Activated CD4-positive, alpha-beta T cell treated with anti-CD3 and anti-CD28 coated beads, Interleukin-2, amount 10 ng/mL, durations not matched to agents 7 days and 5 days (primary cell): ENCODE measurements around the gene RGS19. TPM values are rescaled to one million over a fixed set of nuclear protein-coding genes. Genes with fewer than 3 reads are reported as not detected.

Experiments
- CTCF ChIA-PET: fragments of 350-600 bp; sonication (Branson Sonifier 250); formaldehyde crosslinking; loops from one replicate; lab custom pipeline; 2021; ENCODE audit warnings: antibody characterized with exemption; lab: Charles Lee
- POLR2A ChIA-PET: fragments of 350-600 bp; sonication (Branson Sonifier 250); formaldehyde crosslinking; loops from one replicate; lab custom pipeline; 2021; ENCODE audit warnings: antibody characterized with exemption; lab: Charles Lee
- DNase-seq: peaks from one replicate; pipeline ENCODE4 v3.0.0-alpha.2; 2020
- H3K27ac Mint-ChIP-seq: one replicate; pipeline ENCODE4 v1.8.0; 2021; ENCODE audit warnings: mild to moderate bottlenecking, moderate library complexity, mixed read lengths
- H3K27me3 Mint-ChIP-seq: one replicate; pipeline ENCODE4 v1.8.0; 2021; ENCODE audit warnings: mixed read lengths
- H3K36me3 Mint-ChIP-seq: one replicate; pipeline ENCODE4 v1.8.0; 2021; ENCODE audit warnings: low read depth, mixed read lengths
- H3K4me1 Mint-ChIP-seq: one replicate; pipeline ENCODE4 v1.8.0; 2021; ENCODE audit warnings: mixed read lengths
- H3K4me3 Mint-ChIP-seq: one replicate; pipeline ENCODE4 v1.8.0; 2021; ENCODE audit warnings: mild to moderate bottlenecking, moderate library complexity, mixed read lengths
- H3K9me3 Mint-ChIP-seq: one replicate; pipeline ENCODE4 v1.8.0; 2021; ENCODE audit warnings: mixed read lengths
- total RNA-seq, 2 experiments: library from RNA; stranded (reverse); gene quantifications; one replicate each; pipeline ENCODE4 v1.2.3, GENCODE V29; 2021

RGS19 gene
- total RNA-seq, 2 experiments from 2014 or later, result 105 to 107 TPM

- H3K36me3 Mint-ChIP-seq, result no peaks in the 10 kb centered on the region
- H3K27me3 Mint-ChIP-seq, result peaks cover 7% of the 10 kb centered on the region
- H3K4me3 Mint-ChIP-seq, result peak overlapping the region; percentile 73
- peak overlapping the region; percentile 91 for H3K27ac Mint-ChIP-seq
- peaks cover 66% of the 10 kb centered on the region for H3K4me1 Mint-ChIP-seq
- H3K9me3 Mint-ChIP-seq, result no peaks in the 10 kb centered on the region
- ChIA-PET CTCF (interaction anchor here (4.7 kb wide), 2 partner anchors 12 to 62 kb away, joined by 64 to 79 read pairs; partner anchors contain the start of genes PRPF6, SAMD10 and SOX18), POLR2A (no interaction called here)
- DNase-seq, result no peak
These were observed 37.6 kb downstream of the RGS19 start for GRCh38 chr20:64041781-64042053.

GRCh38 chr20:64041040-64041780 is 38.1 kb downstream of the RGS19 start:
- Mint-ChIP-seq H3K27me3 (peaks cover 4% of the 10 kb centered on the region), H3K4me1 (peaks cover 68% of the 10 kb centered on the region), H3K27ac (peak overlapping the region; percentile 91), H3K4me3 (peak overlapping the region; percentile 73), H3K9me3 (no peaks in the 10 kb centered on the region), H3K36me3 (no peaks in the 10 kb centered on the region)
- ChIA-PET POLR2A (no interaction called here), CTCF (interaction anchor here (1.1 to 4.7 kb wide), 7 partner anchors 12 to 503 kb away, joined by 3 to 79 read pairs (median 29); partner anchors contain the start of genes OPRL1, PRPF6, RGS19 and SAMD10)
- no peak for DNase-seq

GRCh38 chr20:64040231-64041039 is 38.9 kb downstream of the RGS19 start:
- Mint-ChIP-seq H3K27me3 (no peaks in the 10 kb centered on the region), H3K4me3 (peak overlapping the region; percentile 63), H3K27ac (peak overlapping the region; percentile 69), H3K4me1 (peaks cover 69% of the 10 kb centered on the region), H3K9me3 (no peaks in the 10 kb centered on the region), H3K36me3 (no peaks in the 10 kb centered on the region)
- CTCF ChIA-PET, result interaction anchor here (0.6 to 4.7 kb wide), 13 partner anchors 13 to 503 kb away, joined by 3 to 79 read pairs (median 6); partner anchors contain the start of genes LKAAEAR1, OPRL1, PRPF6 and RGS19
- DNase-seq, result no peak
- POLR2A ChIA-PET, result no interaction called here

GRCh38 chr20:64039293-64040160 is 39.8 kb downstream of the RGS19 start:
- Mint-ChIP-seq H3K9me3 (no peaks in the 10 kb centered on the region), H3K27ac (peak overlapping the region; percentile 80), H3K36me3 (peaks cover 3% of the 10 kb centered on the region), H3K4me1 (peaks cover 69% of the 10 kb centered on the region), H3K27me3 (no peaks in the 10 kb centered on the region), H3K4me3 (peak overlapping the region; percentile 63)
- ChIA-PET POLR2A (interaction anchor here (0.6 to 2.9 kb wide), 2 partner anchors 40 to 60 kb away, joined by 3 to 17 read pairs; partner anchors contain the start of genes OPRL1, PRPF6 and SAMD10), CTCF (interaction anchor here (0.8 to 4.7 kb wide), 36 partner anchors 7 to 502 kb away, joined by 3 to 79 read pairs (median 6); partner anchors contain the start of genes ARFRP1, LKAAEAR1, OPRL1 and PRPF6)
- DNase-seq, result no peak

- DNase-seq, result peak; percentile 79
- peak overlapping the region; percentile 80 for H3K27ac Mint-ChIP-seq
- POLR2A ChIA-PET, result interaction anchor here (0.6 to 2.9 kb wide), 5 partner anchors 19 to 300 kb away, joined by 3 to 17 read pairs (median 3); partner anchors contain the start of genes OPRL1, PRPF6 and SAMD10
- H3K4me3 Mint-ChIP-seq, result peak overlapping the region; percentile 63
- peaks cover 72% of the 10 kb centered on the region for H3K4me1 Mint-ChIP-seq
- no peaks in the 10 kb centered on the region for H3K9me3 Mint-ChIP-seq
- H3K36me3 Mint-ChIP-seq, result peaks cover 11% of the 10 kb centered on the region
- H3K27me3 Mint-ChIP-seq, result no peaks in the 10 kb centered on the region
- CTCF ChIA-PET, result interaction anchor here (0.6 to 4.7 kb wide), 51 partner anchors 8 to 501 kb away, joined by 3 to 79 read pairs (median 6); partner anchors contain the start of genes ARFRP1, LKAAEAR1, OPRL1 and PRPF6
These were observed 40.6 kb downstream of the RGS19 start for GRCh38 chr20:64038565-64039292.

- CTCF ChIA-PET, result interaction anchor here (0.6 to 4.7 kb wide), 43 partner anchors 8 to 501 kb away, joined by 3 to 79 read pairs (median 6); partner anchors contain the start of genes ARFRP1, LKAAEAR1, OPRL1 and PRPF6
- POLR2A ChIA-PET, result interaction anchor here (0.8 to 2.9 kb wide), 4 partner anchors 20 to 299 kb away, joined by 3 to 17 read pairs (median 4); partner anchors contain the start of genes PRPF6 and SAMD10
- peaks cover 11% of the 10 kb centered on the region for H3K36me3 Mint-ChIP-seq
- H3K9me3 Mint-ChIP-seq, result no peaks in the 10 kb centered on the region
- H3K27ac Mint-ChIP-seq, result peak overlapping the region; percentile 25
- DNase-seq, result no peak
- H3K4me3 Mint-ChIP-seq, result peak overlapping the region; percentile 64
- H3K4me1 Mint-ChIP-seq, result peaks cover 71% of the 10 kb centered on the region
- H3K27me3 Mint-ChIP-seq, result no peaks in the 10 kb centered on the region
These were observed 41.1 kb downstream of the RGS19 start for GRCh38 chr20:64038224-64038564.

- peaks cover 71% of the 10 kb centered on the region for H3K4me1 Mint-ChIP-seq
- peak overlapping the region; percentile 64 for H3K4me3 Mint-ChIP-seq
- no peaks in the 10 kb centered on the region for H3K27me3 Mint-ChIP-seq
- ChIA-PET CTCF (interaction anchor here (0.6 to 4.7 kb wide), 35 partner anchors 10 to 500 kb away, joined by 3 to 79 read pairs (median 6); partner anchors contain the start of genes LKAAEAR1, OPRL1, PRPF6 and PTK6), POLR2A (interaction anchor here (1.0 to 2.9 kb wide), 3 partner anchors 20 to 299 kb away, joined by 3 to 17 read pairs (median 4); partner anchors contain the start of genes PRPF6 and SAMD10)
- H3K27ac Mint-ChIP-seq, result peak overlapping the region; percentile 78
- H3K9me3 Mint-ChIP-seq, result no peaks in the 10 kb centered on the region
- H3K36me3 Mint-ChIP-seq, result peaks cover 11% of the 10 kb centered on the region
- no peak for DNase-seq
These were observed 41.7 kb downstream of the RGS19 start for GRCh38 chr20:64037498-64038213.

GRCh38 chr20:64037199-64037497 is 42.2 kb downstream of the RGS19 start:
- H3K36me3 Mint-ChIP-seq, result peaks cover 15% of the 10 kb centered on the region
- peaks cover 70% of the 10 kb centered on the region for H3K4me1 Mint-ChIP-seq
- CTCF ChIA-PET, result interaction anchor here (0.9 to 2.0 kb wide), 5 partner anchors 14 to 80 kb away, joined by 3 to 7 read pairs (median 3); partner anchors contain the start of gene PRPF6
- POLR2A ChIA-PET, result interaction anchor here (2.9 kb wide), 1 partner anchor 57 kb away, joined by 17 read pairs; the partner anchor contains the start of genes PRPF6 and SAMD10
- H3K9me3 Mint-ChIP-seq, result no peaks in the 10 kb centered on the region
- H3K27ac Mint-ChIP-seq, result peak overlapping the region; percentile 78
- H3K4me3 Mint-ChIP-seq, result peak overlapping the region; percentile 64
- DNase-seq, result no peak
- no peaks in the 10 kb centered on the region for H3K27me3 Mint-ChIP-seq

- H3K27ac Mint-ChIP-seq, result peak overlapping the region; percentile 78
- H3K27me3 Mint-ChIP-seq, result no peaks in the 10 kb centered on the region
- DNase-seq, result no peak
- ChIA-PET POLR2A (interaction anchor here (0.6 kb wide), 1 partner anchor 79 kb away, joined by 3 read pairs; no protein-coding TSS in a partner anchor), CTCF (interaction anchor here (0.9 to 2.0 kb wide), 8 partner anchors 13 to 84 kb away, joined by 3 to 7 read pairs (median 3); partner anchors contain the start of gene PRPF6)
- no peaks in the 10 kb centered on the region for H3K9me3 Mint-ChIP-seq
- peaks cover 16% of the 10 kb centered on the region for H3K36me3 Mint-ChIP-seq
- peaks cover 65% of the 10 kb centered on the region for H3K4me1 Mint-ChIP-seq
- peak overlapping the region; percentile 64 for H3K4me3 Mint-ChIP-seq
These were observed 42.7 kb downstream of the RGS19 start for GRCh38 chr20:64036346-64037198.

GRCh38 chr20:64035933-64036345 is 43.4 kb downstream of the RGS19 start, which contains the start of gene C20orf204:
Gene C20orf204, plus strand, starts transcription at chr20:64036182. Its CDS starts 142 bp downstream, at chr20:64036324.
- ChIA-PET POLR2A (no interaction called here), CTCF (interaction anchor here (1.0 to 2.0 kb wide), 5 partner anchors 21 to 84 kb away, joined by 3 to 5 read pairs (median 3); partner anchors contain the start of gene PRPF6)
- Mint-ChIP-seq H3K4me3 (peak within 1 kb of the TSS; percentile 64), H3K36me3 (peaks cover 17% of the 10 kb centered on the region), H3K27ac (peak within 1 kb of the TSS; percentile 93), H3K27me3 (no peaks in the 10 kb centered on the region), H3K4me1 (peaks cover 60% of the 10 kb centered on the region), H3K9me3 (no peaks in the 10 kb centered on the region)
- no peak for DNase-seq
